Activated CD8-positive, alpha-beta T cell treated with anti-CD3 and anti-CD28 coated beads for 36 hours (primary cell): Measurements from ENCODE around the gene PCNX4. TPM values are rescaled to one million over a fixed set of nuclear protein-coding genes. Genes with fewer than 3 reads are reported as not detected.

Experiments
- ATAC-seq: fragments of 200-7000 bp; cut with Tn5 transposase; one replicate; pipeline ENCODE4 v1.10.0; 2021; ENCODE audit warnings: mild to moderate bottlenecking, moderate library complexity
- CTCF ChIA-PET: fragments of 350-600 bp; sonication (Branson Sonifier 250); formaldehyde crosslinking; loops from one replicate; lab custom pipeline; 2021; ENCODE audit warnings: antibody characterized with exemption; lab: Charles Lee
- POLR2A ChIA-PET: fragments of 350-600 bp; sonication (Branson Sonifier 250); formaldehyde crosslinking; loops from one replicate; lab custom pipeline; 2021; ENCODE audit warnings: antibody characterized with exemption; lab: Charles Lee
- DNase-seq: peaks from one replicate; pipeline ENCODE4 v3.0.0-alpha.2; 2020
- H3K27ac Mint-ChIP-seq: one replicate; pipeline ENCODE4 v1.8.0; 2021; ENCODE audit warnings: mild to moderate bottlenecking, mixed read lengths
- H3K27me3 Mint-ChIP-seq: one replicate; pipeline ENCODE4 v1.8.0; 2021; ENCODE audit warnings: mixed read lengths
- H3K36me3 Mint-ChIP-seq: one replicate; pipeline ENCODE4 v1.8.0; 2021; ENCODE audit warnings: low read depth, mixed read lengths
- H3K4me1 Mint-ChIP-seq: one replicate; pipeline ENCODE4 v1.8.0; 2021; ENCODE audit warnings: low read depth, mixed read lengths
- H3K4me3 Mint-ChIP-seq: one replicate; pipeline ENCODE4 v1.8.0; 2021; ENCODE audit warnings: mild to moderate bottlenecking, moderate library complexity, mixed read lengths
- H3K9me3 Mint-ChIP-seq: one replicate; pipeline ENCODE4 v1.8.0; 2021; ENCODE audit warnings: mixed read lengths
- CTCF ChIP-seq: fragments of 200-600 bp; IDR thresholded peaks from one replicate; pipeline ENCODE4 v1.8.0; 2022; ENCODE audit warnings: antibody characterized with exemption, mild to moderate bottlenecking
- intact Hi-C: fragments of 100-400 bp; cut with micrococcal nuclease; formaldehyde crosslinking; loops from one replicate; pipeline ENCODE4 v1.10.0; 2022
- total RNA-seq, 2 experiments: library from RNA; stranded (reverse); gene quantifications; one replicate each; pipeline ENCODE4 v1.2.3, GENCODE V29; 2021

PCNX4 gene
- total RNA-seq, 2 experiments from 2014 or later, result 28.2 to 30.0 TPM

- POLR2A ChIA-PET, result no interaction called here
- no peak for ATAC-seq
- CTCF ChIA-PET, result interaction anchor here (0.9 to 7.6 kb wide), 3 partner anchors 11 to 105 kb away, joined by 3 to 49 read pairs (median 3); no protein-coding TSS in a partner anchor
- no peak for DNase-seq
- Mint-ChIP-seq H3K4me3 (no peak overlapping the region), H3K4me1 (peaks cover 11% of the 10 kb centered on the region), H3K27ac (no peak overlapping the region), H3K36me3 (peaks cover 1% of the 10 kb centered on the region), H3K27me3 (peaks cover 3% of the 10 kb centered on the region), H3K9me3 (peaks cover 18% of the 10 kb centered on the region)
- no peak for TF ChIP-seq CTCF
- intact Hi-C loops, result no loop called here
Measured at GRCh38 chr14:60197629-60198303, 106.0 kb downstream of the PCNX4 start.

GRCh38 chr14:60199321-60199720 is 107.6 kb downstream of the PCNX4 start:
- H3K4me1 Mint-ChIP-seq, result peaks cover 11% of the 10 kb centered on the region
- H3K27ac Mint-ChIP-seq, result no peak overlapping the region
- peaks cover 1% of the 10 kb centered on the region for H3K36me3 Mint-ChIP-seq
- DNase-seq (no peak), ATAC-seq (no peak)
- H3K27me3 Mint-ChIP-seq, result peaks cover 2% of the 10 kb centered on the region
- ChIA-PET POLR2A (no interaction called here), CTCF (interaction anchor here (7.6 kb wide), 1 partner anchor 13 kb away, joined by 49 read pairs; no protein-coding TSS in a partner anchor)
- no peak overlapping the region for H3K4me3 Mint-ChIP-seq
- intact Hi-C loops, result no loop called here
- H3K9me3 Mint-ChIP-seq, result peaks cover 18% of the 10 kb centered on the region
- no peak for TF ChIP-seq CTCF

GRCh38 chr14:60204104-60204842 is 112.5 kb downstream of the PCNX4 start:
- Mint-ChIP-seq H3K9me3 (peaks cover 14% of the 10 kb centered on the region), H3K27me3 (peaks cover 9% of the 10 kb centered on the region), H3K27ac (no peak overlapping the region), H3K4me3 (no peak overlapping the region), H3K36me3 (no peaks in the 10 kb centered on the region), H3K4me1 (peaks cover 17% of the 10 kb centered on the region)
- ChIA-PET POLR2A (interaction anchor here (0.6 to 1.0 kb wide), 2 partner anchors 43 to 1062 kb away, joined by 3 to 4 read pairs; no protein-coding TSS in a partner anchor), CTCF (interaction anchor here (1.0 to 1.5 kb wide), 2 partner anchors 20 to 127 kb away, joined by 3 to 5 read pairs; no protein-coding TSS in a partner anchor)
- ATAC-seq (no peak), DNase-seq (no peak)
- no peak for TF ChIP-seq CTCF
- intact Hi-C loops, result no loop called here

GRCh38 chr14:60204843-60205774 is 113.4 kb downstream of the PCNX4 start:
- no peak for DNase-seq
- ChIA-PET CTCF (interaction anchor here (0.8 to 1.5 kb wide), 6 partner anchors 11 to 144 kb away, joined by 3 to 5 read pairs (median 3); no protein-coding TSS in a partner anchor), POLR2A (interaction anchor here (0.6 to 1.7 kb wide), 4 partner anchors 16 to 1063 kb away, joined by 3 to 5 read pairs (median 4); partner anchors contain the start of gene DHRS7)
- intact Hi-C loops, result no loop called here
- H3K9me3 Mint-ChIP-seq, result peaks cover 6% of the 10 kb centered on the region
- H3K27ac Mint-ChIP-seq, result no peak overlapping the region
- peak; percentile 30 for ATAC-seq
- TF ChIP-seq CTCF, result no peak
- no peak overlapping the region for H3K4me3 Mint-ChIP-seq
- no peaks in the 10 kb centered on the region for H3K36me3 Mint-ChIP-seq
- H3K27me3 Mint-ChIP-seq, result peaks cover 9% of the 10 kb centered on the region
- peaks cover 17% of the 10 kb centered on the region for H3K4me1 Mint-ChIP-seq
